ENCODE measurements around the gene TMC4. TPM values are rescaled to one million over a fixed set of nuclear protein-coding genes. Genes with fewer than 3 reads are reported as not detected.
"Not testable (repeated sequence)": the region's sequence is repeated elsewhere in the genome, so short reads cannot be mapped to it uniquely, and the experiment has no call there.

The TMC4 gene
- total RNA-seq, 6 donors from 2014 or later = 35.7 to 116 (median 48.5) TPM

DNA sequence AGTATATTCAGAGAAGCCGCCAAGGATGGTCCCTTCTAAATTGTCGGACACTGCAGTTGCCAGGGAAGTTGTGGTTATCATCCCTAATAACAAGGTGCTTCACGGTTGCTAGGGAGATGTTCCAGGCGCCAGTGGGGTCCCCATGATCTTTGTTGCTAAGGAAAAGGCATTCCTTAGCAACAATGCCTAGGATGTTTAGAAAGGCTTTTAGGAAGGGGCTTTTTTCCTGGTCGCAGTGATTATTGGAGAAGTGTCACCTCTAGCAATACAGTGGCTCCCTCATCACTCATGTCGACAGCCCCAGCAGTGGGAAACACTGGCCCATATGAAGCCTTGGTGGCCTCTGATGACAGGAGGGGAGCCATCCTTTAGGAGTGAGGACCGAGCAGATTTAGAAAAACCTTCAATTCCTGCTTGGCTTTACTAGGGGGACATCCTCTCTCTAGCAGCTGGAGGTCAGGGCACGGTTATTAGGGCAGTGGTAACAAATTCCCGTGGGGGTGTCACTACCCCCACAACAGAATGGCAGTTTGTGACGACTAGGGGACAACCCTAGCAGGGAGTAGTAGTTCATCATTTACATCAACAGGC is 6.4 kb upstream of the TMC4 start:
- TF ChIP-seq POLR2A (IDR thresholded peaks at IDR 0.05) (no peak), EP300 (IDR thresholded peaks at IDR 0.05) (no peak)
- Histone ChIP-seq H3K36me3 (peaks cover 0 to 46% (median 23%) of the 10 kb centered on the region in 4 donors), H3K4me1 (no peaks in the 10 kb centered on the region), H3K4me3 (no peak overlapping the region), H3K9me3 (no peaks in the 10 kb centered on the region), H3K27ac (no peak overlapping the region), H3K27me3 (no peaks in the 10 kb centered on the region)
- DNase-seq = no peak
- WGBS, 2 donors = 88 to 91% methylated on average over 7 to 10 of the region's 10 CpGs
- no peak for ATAC-seq (ENCODE audit: low FRiP score in 2 of 2)

DNA sequence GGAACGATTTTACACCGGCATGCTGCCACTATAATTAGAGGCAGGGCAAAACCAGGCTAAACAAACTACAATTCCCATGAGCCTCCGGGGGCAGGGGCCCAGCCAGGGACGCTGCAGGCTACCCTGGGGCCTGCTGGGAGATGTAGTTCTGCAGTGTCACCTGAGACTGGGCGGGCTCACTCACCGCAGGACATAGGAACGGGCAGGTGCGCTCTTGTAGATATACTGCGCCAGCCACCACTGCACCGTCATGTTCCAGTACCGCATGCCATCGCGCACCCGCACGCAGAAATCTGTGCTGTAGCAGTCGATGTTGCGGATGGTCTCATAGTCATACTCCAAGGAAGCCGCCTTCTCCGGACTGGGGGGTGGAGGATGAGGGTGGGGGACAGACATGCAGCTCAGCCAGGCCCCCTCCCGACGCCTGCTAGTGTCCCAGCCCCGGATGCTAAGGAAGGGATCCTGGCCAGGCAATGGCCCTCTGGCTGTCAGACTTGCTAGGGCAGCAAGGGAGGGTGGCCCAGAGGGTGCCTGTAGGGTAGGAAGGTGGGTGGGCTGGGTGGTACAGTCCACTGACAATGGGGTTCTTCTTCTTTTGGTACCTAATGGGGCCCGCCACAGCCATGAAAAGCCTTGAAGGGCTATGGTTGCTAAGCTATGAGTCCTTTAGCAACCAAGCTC is 5.8 kb upstream of the TMC4 start:
- TF ChIP-seq POLR2AphosphoS5 (IDR thresholded peaks at IDR 0.05) (no peak), EP300 (IDR thresholded peaks at IDR 0.05) (no peak), POLR2A (IDR thresholded peaks at IDR 0.05) (no peak)
- TF ChIP-seq, protein P1, sequence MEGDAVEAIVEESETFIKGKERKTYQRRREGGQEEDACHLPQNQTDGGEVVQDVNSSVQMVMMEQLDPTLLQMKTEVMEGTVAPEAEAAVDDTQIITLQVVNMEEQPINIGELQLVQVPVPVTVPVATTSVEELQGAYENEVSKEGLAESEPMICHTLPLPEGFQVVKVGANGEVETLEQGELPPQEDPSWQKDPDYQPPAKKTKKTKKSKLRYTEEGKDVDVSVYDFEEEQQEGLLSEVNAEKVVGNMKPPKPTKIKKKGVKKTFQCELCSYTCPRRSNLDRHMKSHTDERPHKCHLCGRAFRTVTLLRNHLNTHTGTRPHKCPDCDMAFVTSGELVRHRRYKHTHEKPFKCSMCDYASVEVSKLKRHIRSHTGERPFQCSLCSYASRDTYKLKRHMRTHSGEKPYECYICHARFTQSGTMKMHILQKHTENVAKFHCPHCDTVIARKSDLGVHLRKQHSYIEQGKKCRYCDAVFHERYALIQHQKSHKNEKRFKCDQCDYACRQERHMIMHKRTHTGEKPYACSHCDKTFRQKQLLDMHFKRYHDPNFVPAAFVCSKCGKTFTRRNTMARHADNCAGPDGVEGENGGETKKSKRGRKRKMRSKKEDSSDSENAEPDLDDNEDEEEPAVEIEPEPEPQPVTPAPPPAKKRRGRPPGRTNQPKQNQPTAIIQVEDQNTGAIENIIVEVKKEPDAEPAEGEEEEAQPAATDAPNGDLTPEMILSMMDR (IDR thresholded peaks at IDR 0.05) = no peak
- Histone ChIP-seq H3K27me3 (no peaks in the 10 kb centered on the region), H3K4me3 (no peak overlapping the region), H3K27ac (no peak overlapping the region), H3K36me3 (peaks cover 0 to 45% (median 23%) of the 10 kb centered on the region in 4 donors), H3K9me3 (no peaks in the 10 kb centered on the region), H3K4me1 (no peaks in the 10 kb centered on the region)
- WGBS, 2 donors = 91 to 93% methylated on average over 18 to 22 of the region's 23 CpGs
- no peak for DNase-seq
- ATAC-seq (ENCODE audit: low FRiP score in 2 of 2) = peak; percentile 64 to 68

- Histone ChIP-seq H3K9me3 (no peaks in the 10 kb centered on the region), H3K4me1 (peaks cover 0 to 14% (median 3%) of the 10 kb centered on the region in 4 donors), H3K4me3 (no peak overlapping the region), H3K36me3 (peaks cover 0 to 19% (median 8%) of the 10 kb centered on the region in 4 donors), H3K27ac (no peak overlapping the region), H3K27me3 (no peaks in the 10 kb centered on the region)
- no peak for TF ChIP-seq POLR2AphosphoS5 (IDR thresholded peaks at IDR 0.05)
- TF ChIP-seq POLR2A (IDR thresholded peaks at IDR 0.05) = no peak
- TF ChIP-seq, protein P1 (IDR thresholded peaks at IDR 0.05) = no peak
- no peak for TF ChIP-seq EP300 (IDR thresholded peaks at IDR 0.05)
- ATAC-seq (ENCODE audit: low FRiP score in 2 of 2) = no peak
- no peak for DNase-seq
- 82 to 85% methylated on average over 2 to 23 of the region's 25 CpGs for WGBS, 2 donors
Measured at GRCh38 chr19:54173951-54174834, 1.2 kb upstream of the TMC4 start.

- Histone ChIP-seq H3K27me3 (no peaks in the 10 kb centered on the region), H3K36me3 (peaks cover 0 to 11% (median 4%) of the 10 kb centered on the region in 4 donors), H3K4me3 (peak overlapping the region in 3 of 4 donors; percentile 39 to 50 (median 47)), H3K27ac (peak overlapping the region in 2 of 4 donors; percentile 53 to 77), H3K4me1 (peaks cover 0 to 16% (median 6%) of the 10 kb centered on the region in 4 donors), H3K9me3 (no peaks in the 10 kb centered on the region)
- TF ChIP-seq EP300 (IDR thresholded peaks at IDR 0.05) = no peak
- no peak for TF ChIP-seq POLR2A (IDR thresholded peaks at IDR 0.05)
- TF ChIP-seq, protein P1 (IDR thresholded peaks at IDR 0.05) = no peak
- no peak for TF ChIP-seq POLR2AphosphoS5 (IDR thresholded peaks at IDR 0.05)
- ATAC-seq (ENCODE audit: low FRiP score in 2 of 2) = no peak
- DNase-seq = no peak
- 42 to 70% methylated on average over 6 to 14 of the region's 15 CpGs for WGBS, 2 donors
Measured at GRCh38 chr19:54173359-54173699, 369 bp upstream of the TMC4 start.

GRCh38 chr19:54171736-54172431 is 1.1 kb downstream of the TMC4 start:
- not testable (repeated sequence) for DNase-seq; H3K27me3 ChIP-seq; ATAC-seq (ENCODE audit: low FRiP score in 2 of 2); H3K9me3 ChIP-seq
- WGBS, 2 donors = 67 to 69% methylated on average over 11 to 13 of the region's 23 CpGs
- peak overlapping the region in 3 of 4 donors; percentile 39 to 50 (median 47) for H3K4me3 ChIP-seq
- H3K4me1 ChIP-seq = peaks cover 0 to 19% (median 8%) of the 10 kb centered on the region in 4 donors
- H3K27ac ChIP-seq = peak overlapping the region in 2 of 4 donors; percentile 53 to 77
- H3K36me3 ChIP-seq = peaks cover 0 to 11% (median 2%) of the 10 kb centered on the region in 4 donors
